ENCODE measurements around the gene FGF5. TPM values are rescaled to one million over a fixed set of nuclear protein-coding genes. Genes with fewer than 3 reads are reported as not detected.

The FGF5 gene
- total and polyA plus RNA-seq, 12 donors: not detected

DNA sequence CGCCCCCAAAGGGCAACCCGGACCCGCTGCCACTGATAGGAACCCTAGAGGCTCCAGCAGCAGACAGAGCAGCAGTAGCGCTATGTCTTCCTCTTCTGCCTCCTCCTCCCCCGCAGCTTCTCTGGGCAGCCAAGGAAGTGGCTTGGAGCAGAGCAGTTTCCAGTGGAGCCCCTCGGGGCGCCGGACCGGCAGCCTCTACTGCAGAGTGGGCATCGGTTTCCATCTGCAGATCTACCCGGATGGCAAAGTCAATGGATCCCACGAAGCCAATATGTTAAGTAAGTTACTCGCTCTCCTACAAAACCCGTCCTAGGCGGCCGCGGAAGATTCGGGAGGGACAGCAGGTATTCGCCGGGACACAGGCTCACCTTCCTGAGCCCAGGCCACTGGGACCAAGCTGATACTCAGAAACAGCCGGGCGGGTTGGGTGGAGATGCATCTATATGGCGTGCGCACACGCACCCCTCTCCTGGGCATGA is 477 bp downstream of the FGF5 start:
- Histone ChIP-seq H3K9me3 (replicated peaks in 1 of 3) (no peaks in the 10 kb centered on the region), H3K4me3 (peak overlapping the region in 1 of 4 donors; percentile 39), H3K36me3 (replicated peaks in 1 of 2) (no peaks in the 10 kb centered on the region), H3K4me1 (replicated peaks in 1 of 2) (peaks cover 0 to 12% of the 10 kb centered on the region in 2 donors), H3K27me3 (peaks cover 58% of the 10 kb centered on the region), H3K27ac (no peak overlapping the region)
- no peak for TF ChIP-seq POLR2A (IDR thresholded peaks at IDR 0.05)
- no peak for TF ChIP-seq CTCF (IDR thresholded peaks at IDR 0.05)
- intact Hi-C loops (cut with DNase I): no loop called here
- WGBS, 4 donors: 1 to 14% (median 5%) methylated on average over 7 to 25 of the region's 25 CpGs
- DNase-seq: no peak

- H3K27ac ChIP-seq: no peak overlapping the region
- no peaks in the 10 kb centered on the region for H3K36me3 ChIP-seq (replicated peaks in 1 of 2)
- intact Hi-C loops (cut with DNase I): no loop called here
- TF ChIP-seq POLR2A (IDR thresholded peaks at IDR 0.05) (no peak), CTCF (IDR thresholded peaks at IDR 0.05) (no peak)
- no peak overlapping the region for H3K4me3 ChIP-seq
- H3K4me1 ChIP-seq (replicated peaks in 1 of 2): peaks cover 0 to 12% of the 10 kb centered on the region in 2 donors
- H3K27me3 ChIP-seq: peaks cover 60% of the 10 kb centered on the region
- WGBS, 4 donors: 2 to 21% (median 6%) methylated on average over 18 to 31 of the region's 31 CpGs
- no peak for DNase-seq
- H3K9me3 ChIP-seq (replicated peaks in 1 of 3): no peaks in the 10 kb centered on the region
Observed at GRCh38 chr4:80268081-80268823, 1.8 kb downstream of the FGF5 start.

GRCh38 chr4:80268936-80269335 is 2.5 kb downstream of the FGF5 start:
- intact Hi-C loops (cut with DNase I): no loop called here
- Histone ChIP-seq H3K36me3 (replicated peaks in 1 of 2) (no peaks in the 10 kb centered on the region), H3K27ac (no peak overlapping the region), H3K9me3 (replicated peaks in 1 of 3) (no peaks in the 10 kb centered on the region), H3K27me3 (peaks cover 61% of the 10 kb centered on the region), H3K4me1 (replicated peaks in 1 of 2) (peaks cover 0 to 12% of the 10 kb centered on the region in 2 donors), H3K4me3 (no peak overlapping the region)
- 26 to 36% (median 30%) methylated on average over 9 of the region's 9 CpGs for WGBS, 4 donors
- no peak for DNase-seq
- TF ChIP-seq CTCF (IDR thresholded peaks at IDR 0.05) (no peak), POLR2A (IDR thresholded peaks at IDR 0.05) (no peak)

- WGBS, 4 donors: 77 to 84% (median 80%) methylated on average over 2 of the region's 2 CpGs
Observed at GRCh38 chr4:80270321-80270720, 3.9 kb downstream of the FGF5 start.

More at GRCh38 chr4:80270321-80270720, 3.9 kb downstream of the FGF5 start:
- H3K4me1 ChIP-seq (replicated peaks in 1 of 2): peaks cover 0 to 12% of the 10 kb centered on the region in 2 donors
- DNase-seq: no peak
- H3K36me3 ChIP-seq (replicated peaks in 1 of 2): no peaks in the 10 kb centered on the region
- H3K27me3 ChIP-seq: peaks cover 55% of the 10 kb centered on the region
- no peaks in the 10 kb centered on the region for H3K9me3 ChIP-seq (replicated peaks in 1 of 3)
- intact Hi-C loops (cut with DNase I): no loop called here
- no peak overlapping the region for H3K27ac ChIP-seq
- no peak overlapping the region for H3K4me3 ChIP-seq
- TF ChIP-seq POLR2A (IDR thresholded peaks at IDR 0.05) (no peak), CTCF (IDR thresholded peaks at IDR 0.05) (no peak)
